AG08396 (cell line): Measurements from ENCODE around the gene BRWD1.

ENCODE experiments used
- DNase-seq: peaks from one replicate; pipeline ENCODE4 v3.0.0; 2012; ENCODE audit warnings: low spot score, mixed read lengths

BRWD1 gene

GRCh38 chr21:39313571-39314142 is at the start of gene BRWD1:
BRWD1 (minus strand) TSS chr21:39313632; CDS start chr21:39313491, 141 bp downstream.
- peak; percentile 87 for DNase-seq

GRCh38 chr21:39362733-39363132 is 49.3 kb upstream of the BRWD1 start:
- no peak for DNase-seq

- no peak for DNase-seq
These were observed 46.0 kb upstream of the BRWD1 start for GRCh38 chr21:39359382-39359781.

- DNase-seq = no peak
These were observed 39.9 kb upstream of the BRWD1 start for GRCh38 chr21:39353295-39353694.

GRCh38 chr21:39350094-39351005 is 36.9 kb upstream of the BRWD1 start:
- DNase-seq = no peak

- peak; percentile 96 for DNase-seq
These were observed 36.0 kb upstream of the BRWD1 start for GRCh38 chr21:39349211-39350093.

- DNase-seq = peak; percentile 81
These were observed 35.2 kb upstream of the BRWD1 start, which contains the start of gene HMGN1 for GRCh38 chr21:39348355-39349210. HMGN1 (minus strand) TSS chr21:39349088; CDS start chr21:39348917, 171 bp downstream.

- peak; percentile 11 for DNase-seq
These were observed 34.6 kb upstream of the BRWD1 start for GRCh38 chr21:39348040-39348354.

- DNase-seq = no peak
These were observed 34.1 kb upstream of the BRWD1 start for GRCh38 chr21:39347537-39347936.

- no peak for DNase-seq
These were observed 33.4 kb upstream of the BRWD1 start for GRCh38 chr21:39346671-39347331.

GRCh38 chr21:39346206-39346605 is 32.8 kb upstream of the BRWD1 start:
- no peak for DNase-seq

GRCh38 chr21:39345440-39345839 is 32.0 kb upstream of the BRWD1 start:
- no peak for DNase-seq

GRCh38 chr21:39344848-39345247 is 31.4 kb upstream of the BRWD1 start:
- DNase-seq = no peak

GRCh38 chr21:39341249-39341923 is 28.0 kb upstream of the BRWD1 start:
- DNase-seq = no peak

GRCh38 chr21:39340687-39341086 is 27.3 kb upstream of the BRWD1 start:
- DNase-seq = no peak

GRCh38 chr21:39339231-39339630 is 25.8 kb upstream of the BRWD1 start:
- no peak for DNase-seq

- DNase-seq = no peak
These were observed 23.1 kb upstream of the BRWD1 start for GRCh38 chr21:39336457-39337008.

- no peak for DNase-seq
These were observed 21.2 kb upstream of the BRWD1 start for GRCh38 chr21:39334611-39335010.

- no peak for DNase-seq
These were observed 18.7 kb upstream of the BRWD1 start for GRCh38 chr21:39332175-39332574.

- DNase-seq = no peak
These were observed 16.6 kb upstream of the BRWD1 start for GRCh38 chr21:39330001-39330400.
